GM12878 (cell line): ENCODE measurements around the gene TM7SF2. TPM values are rescaled to one million over a fixed set of nuclear protein-coding genes. Genes with fewer than 3 reads are reported as not detected.

ENCODE experiments used
- ATAC-seq: fragments of 200-7000 bp; cut with Tn5 transposase; 3 replicates; pipeline ENCODE4 v1.9.1; 2020; ENCODE audit warnings: mild to moderate bottlenecking, moderate library complexity
- BruUV-seq: library from RNA; stranded (reverse); fragments of 400-500 nt; replicated peaks from 2 replicates; lab custom pipeline; 2021; lab: Mats Ljungman, UMichigan
- CTCF ChIA-PET: fragments of 300-600 bp; sonication (Branson Sonifier 250); formaldehyde crosslinking; extraction: SDS; loops from one replicate; lab custom pipeline; 2021; ENCODE audit warnings: inconsistent platforms; lab: Yijun Ruan, JAX
- POLR2A ChIA-PET: fragments of 350-600 bp; formaldehyde crosslinking; extraction: SDS; loops from one replicate; lab custom pipeline; 2021; ENCODE audit warnings: inconsistent platforms; lab: Charles Lee
- RAD21 ChIA-PET: fragments of 300-600 bp; sonication (Branson Sonifier 250); formaldehyde crosslinking; loops from one replicate; lab custom pipeline; 2023; ENCODE audit warnings: antibody characterized with exemption; ENCODE audit not compliant: unreplicated experiment; lab: Charles Lee
- SMC1A ChIA-PET: fragments of 300-600 bp; sonication (Branson Sonifier 250); formaldehyde crosslinking; loops from one replicate; lab custom pipeline; 2023; ENCODE audit not compliant: unreplicated experiment, uncharacterized antibody; lab: Charles Lee
- DNase-seq: peaks from one replicate; pipeline ENCODE4 v3.0.0-alpha.2; 2011; ENCODE audit warnings: low read depth, low spot score
- FAIRE-seq: peaks from 3 replicates; lab custom pipeline; 2011; peaks lifted over from hg19 to GRCh38; lab: Jason Lieb, UNC
- H2AFZ ChIP-seq: 2 replicates; pipeline ENCODE4 v1.6.0; 2011; ENCODE audit warnings: low read depth, low read length, control low read depth; ENCODE audit not compliant: control insufficient read depth
- H3K27ac ChIP-seq: 2 replicates; pipeline ENCODE4 v1.5.1; 2011; ENCODE audit warnings: control low read depth; ENCODE audit not compliant: control insufficient read depth, insufficient read depth
- H3K27me3 ChIP-seq, 2 experiments: replicated peaks in 1 of 2; 2 replicates each; pipeline versions ENCODE4 v1.6.0 to v1.6.1; 2011; ENCODE audit warnings: low read length in 1 of 2; ENCODE audit not compliant: control insufficient read depth in 2 of 2, insufficient read depth in 2 of 2
- H3K36me3 ChIP-seq, 2 experiments: 2 replicates each; pipeline ENCODE4 v1.5.1; 2011; ENCODE audit warnings: low read length in 1 of 2; ENCODE audit not compliant: control insufficient read depth in 2 of 2, insufficient read depth in 2 of 2
- H3K4me1 ChIP-seq: 2 replicates; pipeline ENCODE4 v1.6.1; 2011; ENCODE audit warnings: mild to moderate bottlenecking, low read length, moderate library complexity, mixed read lengths; ENCODE audit not compliant: control insufficient read depth, insufficient read depth
- H3K4me2 ChIP-seq: 2 replicates; pipeline ENCODE4 v1.6.0; 2011; ENCODE audit warnings: control low read depth; ENCODE audit not compliant: control insufficient read depth, insufficient read depth
- H3K4me3 ChIP-seq: fragments of 200-600 bp; sonication (generic); 2 replicates; pipeline ENCODE4 v1.5.1; 2016
- H3K79me2 ChIP-seq: 2 replicates; pipeline ENCODE4 v1.6.0; 2011; ENCODE audit warnings: low read length; ENCODE audit not compliant: control insufficient read depth, insufficient read depth
- H3K9ac ChIP-seq: 2 replicates; pipeline ENCODE4 v1.8.0; 2011; ENCODE audit warnings: low read length, control low read depth, mixed read lengths; ENCODE audit not compliant: control insufficient read depth, insufficient read depth
- H3K9me3 ChIP-seq: replicated peaks from 3 replicates; pipeline ENCODE4 v1.5.1; 2011; ENCODE audit warnings: mild to moderate bottlenecking, low read length; ENCODE audit not compliant: control insufficient read depth, insufficient read depth
- H4K20me1 ChIP-seq: 2 replicates; pipeline ENCODE4 v1.6.0; 2011; ENCODE audit not compliant: control insufficient read depth, insufficient read depth
- EED ChIP-seq: sonication (generic); IDR thresholded peaks from 2 replicates; pipeline ENCODE4 v1.6.1; 2016; ENCODE audit warnings: antibody characterized with exemption, low read depth
- ETV6 ChIP-seq, 2 experiments: fragments of 450-650 bp in 1 of 2; IDR thresholded peaks in 1 of 2; conservative IDR thresholded peaks in 1 of 2; 2 replicates each; pipeline ENCODE4 v1.6.1; 2014; ENCODE audit warnings: antibody characterized with exemption in 1 of 2, borderline replicate concordance in 1 of 2, low read depth in 1 of 2, mild to moderate bottlenecking in 1 of 2, moderate library complexity in 1 of 2
- JUND ChIP-seq: IDR thresholded peaks from 2 replicates; pipeline ENCODE4 v1.6.1; 2012; ENCODE audit warnings: low read depth, mild to moderate bottlenecking, low read length, improper control_type of control experiment, moderate library complexity
- KDM1A ChIP-seq: fragments of 200-600 bp; sonication (generic); IDR thresholded peaks from 2 replicates; pipeline ENCODE4 v1.6.1; 2016; ENCODE audit warnings: borderline replicate concordance
- KLF5 ChIP-seq: fragments of 450-650 bp; IDR thresholded peaks from 2 replicates; pipeline ENCODE4 v1.6.1; 2014; ENCODE audit warnings: mild to moderate bottlenecking; ENCODE audit not compliant: partially characterized antibody
- NFYB ChIP-seq: IDR thresholded peaks from 2 replicates; pipeline ENCODE4 v1.6.1; 2011; ENCODE audit warnings: low read depth, mild to moderate bottlenecking, low read length, improper control_type of control experiment, moderate library complexity; ENCODE audit not compliant: insufficient read depth
- PAX8 ChIP-seq: fragments of 450-650 bp; IDR thresholded peaks from 2 replicates; pipeline ENCODE4 v1.6.1; 2017; ENCODE audit warnings: mild to moderate bottlenecking, moderate library complexity
- RAD51 ChIP-seq: fragments of 450-650 bp; IDR thresholded peaks from 2 replicates; pipeline ENCODE4 v1.6.1; 2016; ENCODE audit warnings: moderate library complexity, mild to moderate bottlenecking, inconsistent platforms
- ZBED1 ChIP-seq: IDR thresholded peaks from 2 replicates; pipeline ENCODE4 v1.6.1; 2016; ENCODE audit warnings: borderline replicate concordance
- WGBS: methylation state at CpG from one replicate; pipeline ENCODE4 v1.1.6; 2016; ENCODE audit warnings: low lambda C conversion rate; ENCODE audit not compliant: insufficient replicate concordance, insufficient coverage; ENCODE audit errors: missing lambda C conversion rate; 5-methylcytosine and 5-hydroxymethylcytosine counted together
- in situ Hi-C: fragments of 300-500 bp; cut with MboI; formaldehyde crosslinking; loops from 9 replicates; pipeline ENCODE4 v1.14.3; 2018; ENCODE audit warnings: mixed read lengths
- intact Hi-C: fragments of 100-400 bp; cut with micrococcal nuclease; formaldehyde crosslinking; loops from one replicate; pipeline ENCODE4 v1.14.2; 2022; ENCODE audit not compliant: unreplicated experiment
- microRNA-seq: library from miRNA; unstranded; fragments of <30 nt; microRNA quantifications from one replicate; pipeline ENCODE4, GENCODE V29; 2018
- polyA plus RNA-seq, 11 experiments: library from polyadenylated mRNA; depleted of rRNA in 4 of 11; unstranded in 6 of 11; stranded (reverse) in 5 of 11; fragments of >200 nt; fragmentation: Nextera tagmentation in 4 of 11; fragmentation: Illumina TruSeq in 1 of 11; extraction: Ambion mirVana in 4 of 11; extraction: Trizol in 1 of 11; gene quantifications; 1 replicate in 1 of 11; 2 replicates in 10 of 11; pipeline versions ENCODE4 v1.2.1 to v1.2.3, GENCODE V29; 2011 to 2016; ENCODE audit warnings: inconsistent platforms in 2 of 11, missing spikeins in 2 of 11, low read depth in 1 of 11
- small RNA-seq: library from RNA; depleted of rRNA; stranded (forward); fragments of <200 nt; gene quantifications from one replicate; pipeline ENCODE3, GENCODE V24; 2014
- total RNA-seq, 4 experiments: library from RNA; depleted of rRNA in 3 of 4; stranded (reverse); fragments of >200 nt in 3 of 4; fragmentation: Illumina TruSeq in 1 of 4; extraction: Trizol in 1 of 4; gene quantifications; 2 replicates each; pipeline versions ENCODE4 v1.2.1 to v1.2.3, GENCODE V29; 2013 to 2021
- TF ChIP-seq, protein P1 (sequence below), 3 experiments: IDR thresholded peaks in 2 of 3; conservative IDR thresholded peaks in 1 of 3; 2 replicates each; pipeline ENCODE4 v1.5.1; 2011; ENCODE audit warnings: low read depth in 3 of 3, low read length in 3 of 3, mild to moderate bottlenecking in 3 of 3, control low read depth in 2 of 3, moderate library complexity in 2 of 3, inconsistent platforms in 1 of 3, mixed read lengths in 1 of 3; ENCODE audit not compliant: control insufficient read depth in 2 of 3, insufficient read depth in 1 of 3; ENCODE audit errors: extremely low read depth in 1 of 3

TM7SF2 gene
- total and polyA plus RNA-seq, 10 of the 15 experiments (the other 5 are each of a cell fraction or from before 2014, with no cell fraction given) = 0.52 to 57.7 (median 20.7) TPM

DNA sequence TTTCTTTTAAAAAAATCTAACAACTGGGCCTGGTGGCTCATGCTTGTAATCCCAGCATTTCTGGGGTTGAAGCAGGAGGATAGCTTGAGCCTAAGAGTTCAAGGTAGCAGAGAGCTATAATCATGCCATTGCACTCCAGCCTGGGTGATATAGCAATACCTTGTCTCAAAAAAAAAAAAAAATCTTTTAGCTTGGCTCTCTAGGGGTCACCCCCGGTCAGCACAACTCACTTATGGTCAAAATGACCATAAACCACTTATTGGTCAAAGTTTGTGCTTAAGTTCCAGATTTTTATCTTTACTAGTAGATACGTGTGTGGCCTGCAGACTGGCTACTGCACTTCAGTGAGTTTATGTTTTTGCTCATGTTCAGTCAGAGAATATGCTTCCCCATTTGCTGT is 52.0 kb downstream of the TM7SF2 start:
- ChIA-PET SMC1A (interaction anchor here (0.6 to 1.4 kb wide), 3 partner anchors 10 to 65 kb away, joined by 3 read pairs; no protein-coding TSS in a partner anchor), RAD21 (no interaction called here), POLR2A (interaction anchor here (0.7 kb wide), 1 partner anchor 29 kb away, joined by 3 read pairs; no protein-coding TSS in a partner anchor), CTCF (interaction anchor here (1.0 to 1.2 kb wide), 2 partner anchors 18 to 62 kb away, joined by 3 read pairs; partner anchors contain the start of gene CAPN1)
- ATAC-seq = no peak
- TF ChIP-seq JUND = no peak
- no peak for TF ChIP-seq ETV6 (conservative IDR thresholded peaks at IDR 0.05 in 1 of 2, IDR thresholded peaks at IDR 0.05 in 1 of 2; ENCODE audit: borderline replicate concordance in 1 of 2, low read depth in 1 of 2)
- no peak for TF ChIP-seq ZBED1
- TF ChIP-seq KLF5 = no peak
- TF ChIP-seq EED = no peak
- TF ChIP-seq, protein P1, sequence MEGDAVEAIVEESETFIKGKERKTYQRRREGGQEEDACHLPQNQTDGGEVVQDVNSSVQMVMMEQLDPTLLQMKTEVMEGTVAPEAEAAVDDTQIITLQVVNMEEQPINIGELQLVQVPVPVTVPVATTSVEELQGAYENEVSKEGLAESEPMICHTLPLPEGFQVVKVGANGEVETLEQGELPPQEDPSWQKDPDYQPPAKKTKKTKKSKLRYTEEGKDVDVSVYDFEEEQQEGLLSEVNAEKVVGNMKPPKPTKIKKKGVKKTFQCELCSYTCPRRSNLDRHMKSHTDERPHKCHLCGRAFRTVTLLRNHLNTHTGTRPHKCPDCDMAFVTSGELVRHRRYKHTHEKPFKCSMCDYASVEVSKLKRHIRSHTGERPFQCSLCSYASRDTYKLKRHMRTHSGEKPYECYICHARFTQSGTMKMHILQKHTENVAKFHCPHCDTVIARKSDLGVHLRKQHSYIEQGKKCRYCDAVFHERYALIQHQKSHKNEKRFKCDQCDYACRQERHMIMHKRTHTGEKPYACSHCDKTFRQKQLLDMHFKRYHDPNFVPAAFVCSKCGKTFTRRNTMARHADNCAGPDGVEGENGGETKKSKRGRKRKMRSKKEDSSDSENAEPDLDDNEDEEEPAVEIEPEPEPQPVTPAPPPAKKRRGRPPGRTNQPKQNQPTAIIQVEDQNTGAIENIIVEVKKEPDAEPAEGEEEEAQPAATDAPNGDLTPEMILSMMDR (IDR thresholded peaks at IDR 0.05 in 2 of 3, conservative IDR thresholded peaks at IDR 0.05 in 1 of 3; ENCODE audit: control insufficient read depth in 2 of 3, extremely low read depth in 1 of 3, insufficient read depth in 1 of 3, low read depth in 3 of 3, low read length in 3 of 3) = no peak
- TF ChIP-seq RAD51 = no peak
- TF ChIP-seq NFYB = no peak
- TF ChIP-seq KDM1A = no peak
- no peak for TF ChIP-seq PAX8
- H3K27me3 ChIP-seq = no peaks in the 10 kb centered on the region
- in situ Hi-C loops (no loop called here), intact Hi-C loops (loop anchor here (2.0 kb wide), 1 partner anchor 21 kb away; no protein-coding TSS in a partner anchor)
- peaks cover 9% of the 10 kb centered on the region for H3K4me1 ChIP-seq
- no peak overlapping the region for H2AFZ ChIP-seq
- no peaks in the 10 kb centered on the region for H4K20me1 ChIP-seq
- H3K36me3 ChIP-seq = no peaks in the 10 kb centered on the region
- H3K4me2 ChIP-seq = no peak overlapping the region
- H3K9ac ChIP-seq = no peak overlapping the region
- WGBS = 46% methylated on average over 2 of the region's 2 CpGs
- FAIRE-seq = no peak
- DNase-seq = no peak
- BruUV-seq = no TSS peak
- no peaks in the 10 kb centered on the region for H3K79me2 ChIP-seq
- no peaks in the 10 kb centered on the region for H3K9me3 ChIP-seq
- H3K27ac ChIP-seq = no peak overlapping the region
- H3K4me3 ChIP-seq = no peak overlapping the region

Small RNA genes within 50 kb of the gene (microRNA-seq; reads per million reads assigned to microRNA genes)
- 0.56 reads per million for gene MIR6751

Small RNA genes within 50 kb of the gene (small RNA-seq; reads per million reads assigned to genes)
- gene HIGD1AP10 (not detected), gene PDCL2P2 (not detected), gene RNU2-23P (0.27 reads per million)

Other genes with a start within 250 kb of the TM7SF2 start
Only the 7 nearest of the 23 such genes appear.
- 54.8 and 58.4 TPM in 2 replicates for gene CDCA5, start 27.8 kb upstream of the TM7SF2 start, total RNA-seq (2014; rRNA removed)
- 46.1 and 47.9 TPM in 2 replicates for gene CDCA5, start 27.8 kb upstream of the TM7SF2 start, total RNA-seq (2014; rRNA removed; fragmentation: Illumina TruSeq; extraction: Trizol)
- gene CDCA5, start 27.8 kb upstream of the TM7SF2 start, total RNA-seq (2021) = 78.1 and 81.4 TPM in 2 replicates
- gene CDCA5, start 27.8 kb upstream of the TM7SF2 start, polyA plus RNA-seq (2011; rRNA removed) = 32.4 and 44.0 TPM in 2 replicates
- 44.7 and 71.4 TPM in 2 replicates for gene CDCA5, start 27.8 kb upstream of the TM7SF2 start, polyA plus RNA-seq (2014; fragmentation: Illumina TruSeq; extraction: Trizol)
- 10 to 100 TPM; 21.2 to 34.3 TPM for gene CDCA5, start 27.8 kb upstream of the TM7SF2 start, polyA plus RNA-seq (2014; fragmentation: Nextera tagmentation; extraction: Ambion mirVana)
- gene CDCA5, start 27.8 kb upstream of the TM7SF2 start, polyA plus RNA-seq (2014; rRNA removed) = 77.6 and 80.6 TPM in 2 replicates
- 100 to 1,000 TPM; 105 to 107 TPM for gene CDCA5, start 27.8 kb upstream of the TM7SF2 start, polyA plus RNA-seq (2016; fragmentation: Nextera tagmentation; extraction: Ambion mirVana)
- gene ZFPL1, start 27.6 kb upstream of the TM7SF2 start, total RNA-seq (2014; rRNA removed) = 31.7 and 37.2 TPM in 2 replicates
- 11.0 and 13.8 TPM in 2 replicates for gene ZFPL1, start 27.6 kb upstream of the TM7SF2 start, total RNA-seq (2014; rRNA removed; fragmentation: Illumina TruSeq; extraction: Trizol)
- 29.0 and 31.3 TPM in 2 replicates for gene ZFPL1, start 27.6 kb upstream of the TM7SF2 start, total RNA-seq (2021)
- gene ZFPL1, start 27.6 kb upstream of the TM7SF2 start, polyA plus RNA-seq (2011; rRNA removed) = 13.0 and 24.7 TPM in 2 replicates
- gene ZFPL1, start 27.6 kb upstream of the TM7SF2 start, polyA plus RNA-seq (2014; fragmentation: Illumina TruSeq; extraction: Trizol) = 9.7 and 20.5 TPM in 2 replicates
- gene ZFPL1, start 27.6 kb upstream of the TM7SF2 start, polyA plus RNA-seq (2014; fragmentation: Nextera tagmentation; extraction: Ambion mirVana) = 1 to 10 TPM; 2.2 to 5.6 TPM
- gene ZFPL1, start 27.6 kb upstream of the TM7SF2 start, polyA plus RNA-seq (2014; rRNA removed) = 29.3 and 38.0 TPM in 2 replicates
- gene ZFPL1, start 27.6 kb upstream of the TM7SF2 start, polyA plus RNA-seq (2016; fragmentation: Nextera tagmentation; extraction: Ambion mirVana) = 10 to 100 TPM; 36.6 to 37.8 TPM
- gene VPS51, start 15.7 kb upstream of the TM7SF2 start, total RNA-seq (2014; rRNA removed) = 213 and 279 TPM in 2 replicates
- gene VPS51, start 15.7 kb upstream of the TM7SF2 start, total RNA-seq (2014; rRNA removed; fragmentation: Illumina TruSeq; extraction: Trizol) = 55.8 and 61.6 TPM in 2 replicates
- 130 and 140 TPM in 2 replicates for gene VPS51, start 15.7 kb upstream of the TM7SF2 start, total RNA-seq (2021)
- 37.6 and 91.8 TPM in 2 replicates for gene VPS51, start 15.7 kb upstream of the TM7SF2 start, polyA plus RNA-seq (2011; rRNA removed)
- 8.9 and 25.1 TPM in 2 replicates for gene VPS51, start 15.7 kb upstream of the TM7SF2 start, polyA plus RNA-seq (2014; fragmentation: Illumina TruSeq; extraction: Trizol)
- 1 to 10 TPM; 1.5 to 8.6 TPM for gene VPS51, start 15.7 kb upstream of the TM7SF2 start, polyA plus RNA-seq (2014; fragmentation: Nextera tagmentation; extraction: Ambion mirVana)
- gene VPS51, start 15.7 kb upstream of the TM7SF2 start, polyA plus RNA-seq (2014; rRNA removed) = 123 and 185 TPM in 2 replicates
- gene VPS51, start 15.7 kb upstream of the TM7SF2 start, polyA plus RNA-seq (2016; fragmentation: Nextera tagmentation; extraction: Ambion mirVana) = 10 to 100 TPM; 41.9 to 50.7 TPM
- 12.9 and 20.4 TPM in 2 replicates for gene ZNHIT2, start 5.8 kb downstream of the TM7SF2 start, total RNA-seq (2014; rRNA removed)
- 1.3 and 2.0 TPM in 2 replicates for gene ZNHIT2, start 5.8 kb downstream of the TM7SF2 start, total RNA-seq (2014; rRNA removed; fragmentation: Illumina TruSeq; extraction: Trizol)
- gene ZNHIT2, start 5.8 kb downstream of the TM7SF2 start, total RNA-seq (2021) = 15.5 TPM in 2 replicates
- gene ZNHIT2, start 5.8 kb downstream of the TM7SF2 start, polyA plus RNA-seq (2011; rRNA removed) = 0.27 and 0.88 TPM in 2 replicates
- gene ZNHIT2, start 5.8 kb downstream of the TM7SF2 start, polyA plus RNA-seq (2014; fragmentation: Illumina TruSeq; extraction: Trizol) = 0.24 TPM in 1 of 2 replicates, not detected in the other
- under 1 TPM in 1 of 2 experiments, not detected in 1; 0.40 TPM for gene ZNHIT2, start 5.8 kb downstream of the TM7SF2 start, polyA plus RNA-seq (2014; fragmentation: Nextera tagmentation; extraction: Ambion mirVana)
- 15.5 and 18.3 TPM in 2 replicates for gene ZNHIT2, start 5.8 kb downstream of the TM7SF2 start, polyA plus RNA-seq (2014; rRNA removed)
- 10 to 100 TPM; 17.8 to 18.7 TPM for gene ZNHIT2, start 5.8 kb downstream of the TM7SF2 start, polyA plus RNA-seq (2016; fragmentation: Nextera tagmentation; extraction: Ambion mirVana)
- 1,083 and 1,263 TPM in 2 replicates for gene FAU, start 10.3 kb downstream of the TM7SF2 start, total RNA-seq (2014; rRNA removed)
- 948 and 983 TPM in 2 replicates for gene FAU, start 10.3 kb downstream of the TM7SF2 start, total RNA-seq (2014; rRNA removed; fragmentation: Illumina TruSeq; extraction: Trizol)
- 1,347 and 1,414 TPM in 2 replicates for gene FAU, start 10.3 kb downstream of the TM7SF2 start, total RNA-seq (2021)
- gene FAU, start 10.3 kb downstream of the TM7SF2 start, polyA plus RNA-seq (2011; rRNA removed) = 583 and 615 TPM in 2 replicates
- 129 and 706 TPM in 2 replicates for gene FAU, start 10.3 kb downstream of the TM7SF2 start, polyA plus RNA-seq (2014; fragmentation: Illumina TruSeq; extraction: Trizol)
- 100 to 1,000 TPM; 332 to 611 TPM for gene FAU, start 10.3 kb downstream of the TM7SF2 start, polyA plus RNA-seq (2014; fragmentation: Nextera tagmentation; extraction: Ambion mirVana)
- 1,208 and 1,582 TPM in 2 replicates for gene FAU, start 10.3 kb downstream of the TM7SF2 start, polyA plus RNA-seq (2014; rRNA removed)
- 1,000 to 10,000 TPM in 1 of 2 experiments, 100 to 1,000 TPM in 1; 997 to 1,103 TPM for gene FAU, start 10.3 kb downstream of the TM7SF2 start, polyA plus RNA-seq (2016; fragmentation: Nextera tagmentation; extraction: Ambion mirVana)
- 92.8 and 116 TPM in 2 replicates for gene MRPL49, start 10.4 kb downstream of the TM7SF2 start, total RNA-seq (2014; rRNA removed)
- gene MRPL49, start 10.4 kb downstream of the TM7SF2 start, total RNA-seq (2014; rRNA removed; fragmentation: Illumina TruSeq; extraction: Trizol) = 50.2 and 54.6 TPM in 2 replicates
- gene MRPL49, start 10.4 kb downstream of the TM7SF2 start, total RNA-seq (2021) = 63.5 and 64.2 TPM in 2 replicates
- gene MRPL49, start 10.4 kb downstream of the TM7SF2 start, polyA plus RNA-seq (2011; rRNA removed) = 36.4 and 63.2 TPM in 2 replicates
- gene MRPL49, start 10.4 kb downstream of the TM7SF2 start, polyA plus RNA-seq (2014; fragmentation: Illumina TruSeq; extraction: Trizol) = 62.3 and 79.9 TPM in 2 replicates
- gene MRPL49, start 10.4 kb downstream of the TM7SF2 start, polyA plus RNA-seq (2014; fragmentation: Nextera tagmentation; extraction: Ambion mirVana) = 10 to 100 TPM; 42.0 to 49.8 TPM
- gene MRPL49, start 10.4 kb downstream of the TM7SF2 start, polyA plus RNA-seq (2014; rRNA removed) = 82.4 and 87.9 TPM in 2 replicates
- 100 to 1,000 TPM; 103 to 106 TPM for gene MRPL49, start 10.4 kb downstream of the TM7SF2 start, polyA plus RNA-seq (2016; fragmentation: Nextera tagmentation; extraction: Ambion mirVana)
- gene SYVN1, start 22.6 kb downstream of the TM7SF2 start, total RNA-seq (2014; rRNA removed) = 10.8 and 14.1 TPM in 2 replicates
- 7.8 and 9.0 TPM in 2 replicates for gene SYVN1, start 22.6 kb downstream of the TM7SF2 start, total RNA-seq (2014; rRNA removed; fragmentation: Illumina TruSeq; extraction: Trizol)
- 55.0 and 63.6 TPM in 2 replicates for gene SYVN1, start 22.6 kb downstream of the TM7SF2 start, total RNA-seq (2021)
- 5.0 and 10.3 TPM in 2 replicates for gene SYVN1, start 22.6 kb downstream of the TM7SF2 start, polyA plus RNA-seq (2011; rRNA removed)
- gene SYVN1, start 22.6 kb downstream of the TM7SF2 start, polyA plus RNA-seq (2014; fragmentation: Illumina TruSeq; extraction: Trizol) = 44.0 and 52.7 TPM in 2 replicates
- gene SYVN1, start 22.6 kb downstream of the TM7SF2 start, polyA plus RNA-seq (2014; fragmentation: Nextera tagmentation; extraction: Ambion mirVana) = 1 to 10 TPM in 1 of 2 experiments, under 1 TPM in 1; 0.79 to 2.6 TPM
- 29.7 and 36.0 TPM in 2 replicates for gene SYVN1, start 22.6 kb downstream of the TM7SF2 start, polyA plus RNA-seq (2014; rRNA removed)
- gene SYVN1, start 22.6 kb downstream of the TM7SF2 start, polyA plus RNA-seq (2016; fragmentation: Nextera tagmentation; extraction: Ambion mirVana) = 10 to 100 TPM; 26.1 to 34.6 TPM